Stomach (tissue), 9 donors: ENCODE data around the gene GDI2. TPM values are rescaled to one million over a fixed set of nuclear protein-coding genes. Genes with fewer than 3 reads are reported as not detected.
"Not testable (repeated sequence)": the region's sequence is repeated elsewhere in the genome, so short reads cannot be mapped to it uniquely, and the experiment has no call there.

Experiments
- DNase-seq, 2 donors: peaks; one replicate each; pipeline versions ENCODE4 v3.0.0 to v3.0.0-alpha.2; 2013 to 2019
- H3K27ac ChIP-seq, 5 donors: fragments of 200-600 bp in 4 of 5; sonication (generic) in 4 of 5; one replicate each; pipeline ENCODE4 v1.5.1; 2013 to 2019; ENCODE audit warnings: mild to moderate bottlenecking in 1 of 5, moderate library complexity in 1 of 5
- H3K27me3 ChIP-seq, 3 donors: fragments of 200-600 bp; sonication (generic); one replicate each; pipeline ENCODE4 v1.5.1; 2017 to 2019; ENCODE audit warnings: mixed run types in 1 of 3
- H3K36me3 ChIP-seq, 4 donors: fragments of 200-600 bp; sonication (generic); 1 replicate in 3 of 4; 2 replicates in 1 of 4; pipeline ENCODE4 v1.5.1; 2016 to 2019
- H3K4me1 ChIP-seq, 4 donors: fragments of 200-600 bp; sonication (generic); one replicate each; pipeline ENCODE4 v1.5.1; 2016 to 2019
- H3K4me3 ChIP-seq, 4 donors: fragments of 200-600 bp; sonication (generic) in 3 of 4; one replicate each; pipeline ENCODE4 v1.5.1; 2016 to 2019; ENCODE audit warnings: mild to moderate bottlenecking in 1 of 4
- H3K9me3 ChIP-seq, 4 donors: fragments of 200-600 bp; sonication (generic); one replicate each; pipeline ENCODE4 v1.5.1; 2016 to 2019
- EP300 ChIP-seq: sonication (generic); formaldehyde crosslinking; IDR thresholded peaks from one replicate; pipeline ENCODE4 v1.6.1; 2017; ENCODE audit warnings: antibody characterized with exemption
- POLR2A ChIP-seq, 4 donors: fragments of 450-650 bp; IDR thresholded peaks; one replicate each; pipeline ENCODE4 v1.6.1; 2016; ENCODE audit warnings: antibody characterized with exemption in 4 of 4, control low read depth in 2 of 4, mild to moderate bottlenecking in 1 of 4, moderate library complexity in 1 of 4
- POLR2AphosphoS5 ChIP-seq, 3 donors: sonication (generic); formaldehyde crosslinking; IDR thresholded peaks; one replicate each; pipeline ENCODE4 v1.6.1; 2016; ENCODE audit warnings: antibody characterized with exemption in 3 of 3
- WGBS, 5 donors: extraction: QIAGEN DNeasy Blood & Tissue Kit in 3 of 5; methylation state at CpG; one replicate each; pipeline versions ENCODE4 v1.1.5 to v1.1.7; 2013 to 2018; 5-methylcytosine and 5-hydroxymethylcytosine counted together
- intact Hi-C: fragments of 100-400 bp; cut with DNase I; formaldehyde crosslinking; loops from one replicate; pipeline ENCODE4 v1.15.1; 2023; ENCODE audit warnings: low total_unique reads
- polyA plus RNA-seq, 3 donors: library from polyadenylated mRNA; stranded (reverse); fragments of 200-250 nt; gene quantifications; one replicate each; pipeline ENCODE4 v1.2.3, GENCODE V29; 2013
- total RNA-seq, 5 donors: library from RNA; depleted of rRNA; stranded (reverse); fragments of >200 nt; gene quantifications; one replicate each; pipeline versions ENCODE4 v1.1.0 to v1.2.3, GENCODE V29; 2014 to 2016
- TF ChIP-seq, protein P1 (sequence below), 7 experiments: fragments of 450-650 bp in 4 of 7; fragments of 200-600 bp in 3 of 7; sonication (generic) in 3 of 7; IDR thresholded peaks; one replicate each; pipeline ENCODE4 v1.5.1; 2016 to 2019; ENCODE audit warnings: antibody characterized with exemption in 7 of 7, control low read depth in 2 of 7, mild to moderate bottlenecking in 1 of 7
- donor health status: healthy with polysubstance abuse.
- donor health status: Bipolar disorder and iron deficiency.
- donor health status: healthy.

The GDI2 gene
- total and polyA plus RNA-seq, 8 donors = 63.4 to 600 (median 157) TPM

GRCh38 chr10:5844345-5845055 is 31.3 kb upstream of the GDI2 start:
- Histone ChIP-seq H3K4me1 (peaks cover 0 to 11% (median 0%) of the 10 kb centered on the region in 4 donors), H3K27me3 (no peaks in the 10 kb centered on the region), H3K27ac (no peak overlapping the region), H3K9me3 (no peaks in the 10 kb centered on the region), H3K4me3 (no peak overlapping the region), H3K36me3 (no peaks in the 10 kb centered on the region)
- no peak for TF ChIP-seq POLR2AphosphoS5 (IDR thresholded peaks at IDR 0.05)
- no peak for TF ChIP-seq EP300
- no peak for TF ChIP-seq POLR2A (IDR thresholded peaks at IDR 0.05)
- TF ChIP-seq, protein P1, sequence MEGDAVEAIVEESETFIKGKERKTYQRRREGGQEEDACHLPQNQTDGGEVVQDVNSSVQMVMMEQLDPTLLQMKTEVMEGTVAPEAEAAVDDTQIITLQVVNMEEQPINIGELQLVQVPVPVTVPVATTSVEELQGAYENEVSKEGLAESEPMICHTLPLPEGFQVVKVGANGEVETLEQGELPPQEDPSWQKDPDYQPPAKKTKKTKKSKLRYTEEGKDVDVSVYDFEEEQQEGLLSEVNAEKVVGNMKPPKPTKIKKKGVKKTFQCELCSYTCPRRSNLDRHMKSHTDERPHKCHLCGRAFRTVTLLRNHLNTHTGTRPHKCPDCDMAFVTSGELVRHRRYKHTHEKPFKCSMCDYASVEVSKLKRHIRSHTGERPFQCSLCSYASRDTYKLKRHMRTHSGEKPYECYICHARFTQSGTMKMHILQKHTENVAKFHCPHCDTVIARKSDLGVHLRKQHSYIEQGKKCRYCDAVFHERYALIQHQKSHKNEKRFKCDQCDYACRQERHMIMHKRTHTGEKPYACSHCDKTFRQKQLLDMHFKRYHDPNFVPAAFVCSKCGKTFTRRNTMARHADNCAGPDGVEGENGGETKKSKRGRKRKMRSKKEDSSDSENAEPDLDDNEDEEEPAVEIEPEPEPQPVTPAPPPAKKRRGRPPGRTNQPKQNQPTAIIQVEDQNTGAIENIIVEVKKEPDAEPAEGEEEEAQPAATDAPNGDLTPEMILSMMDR (IDR thresholded peaks at IDR 0.05) = no peak
- 75 to 83% (median 77%) methylated on average over 13 of the region's 13 CpGs for whole genome bisulfite sequencing, 5 donors
- intact Hi-C loops = no loop called here
- no peak for DNase-seq

GRCh38 chr10:5843686-5844344 is 30.6 kb upstream of the GDI2 start:
- 74 to 87% (median 76%) methylated on average over 4 of the region's 4 CpGs for WGBS, 5 donors
- intact Hi-C loops = no loop called here

GRCh38 chr10:5841965-5842364 is 28.7 kb upstream of the GDI2 start:
- no peak for DNase-seq
- intact Hi-C loops = no loop called here
- Histone ChIP-seq H3K9me3 (no peaks in the 10 kb centered on the region), H3K36me3 (no peaks in the 10 kb centered on the region), H3K27ac (no peak overlapping the region), H3K4me3 (no peak overlapping the region), H3K4me1 (peaks cover 0 to 11% (median 0%) of the 10 kb centered on the region in 4 donors), H3K27me3 (no peaks in the 10 kb centered on the region)
- TF ChIP-seq POLR2A (IDR thresholded peaks at IDR 0.05) = no peak
- TF ChIP-seq, protein P1 (IDR thresholded peaks at IDR 0.05) = no peak
- TF ChIP-seq POLR2AphosphoS5 (IDR thresholded peaks at IDR 0.05) = no peak
- TF ChIP-seq EP300 = no peak
- 91 to 96% (median 94%) methylated on average over 14 of the region's 14 CpGs for WGBS, 5 donors

More at GRCh38 chr10:5843686-5844344, 30.6 kb upstream of the GDI2 start:
- Histone ChIP-seq H3K9me3 (no peaks in the 10 kb centered on the region), H3K27ac (no peak overlapping the region), H3K36me3 (no peaks in the 10 kb centered on the region), H3K27me3 (no peaks in the 10 kb centered on the region), H3K4me3 (no peak overlapping the region), H3K4me1 (peaks cover 0 to 11% (median 0%) of the 10 kb centered on the region in 4 donors)
- TF ChIP-seq POLR2A (IDR thresholded peaks at IDR 0.05) = no peak
- TF ChIP-seq, protein P1 (IDR thresholded peaks at IDR 0.05) = no peak
- TF ChIP-seq EP300 = no peak
- no peak for TF ChIP-seq POLR2AphosphoS5 (IDR thresholded peaks at IDR 0.05)
- no peak for DNase-seq

DNA sequence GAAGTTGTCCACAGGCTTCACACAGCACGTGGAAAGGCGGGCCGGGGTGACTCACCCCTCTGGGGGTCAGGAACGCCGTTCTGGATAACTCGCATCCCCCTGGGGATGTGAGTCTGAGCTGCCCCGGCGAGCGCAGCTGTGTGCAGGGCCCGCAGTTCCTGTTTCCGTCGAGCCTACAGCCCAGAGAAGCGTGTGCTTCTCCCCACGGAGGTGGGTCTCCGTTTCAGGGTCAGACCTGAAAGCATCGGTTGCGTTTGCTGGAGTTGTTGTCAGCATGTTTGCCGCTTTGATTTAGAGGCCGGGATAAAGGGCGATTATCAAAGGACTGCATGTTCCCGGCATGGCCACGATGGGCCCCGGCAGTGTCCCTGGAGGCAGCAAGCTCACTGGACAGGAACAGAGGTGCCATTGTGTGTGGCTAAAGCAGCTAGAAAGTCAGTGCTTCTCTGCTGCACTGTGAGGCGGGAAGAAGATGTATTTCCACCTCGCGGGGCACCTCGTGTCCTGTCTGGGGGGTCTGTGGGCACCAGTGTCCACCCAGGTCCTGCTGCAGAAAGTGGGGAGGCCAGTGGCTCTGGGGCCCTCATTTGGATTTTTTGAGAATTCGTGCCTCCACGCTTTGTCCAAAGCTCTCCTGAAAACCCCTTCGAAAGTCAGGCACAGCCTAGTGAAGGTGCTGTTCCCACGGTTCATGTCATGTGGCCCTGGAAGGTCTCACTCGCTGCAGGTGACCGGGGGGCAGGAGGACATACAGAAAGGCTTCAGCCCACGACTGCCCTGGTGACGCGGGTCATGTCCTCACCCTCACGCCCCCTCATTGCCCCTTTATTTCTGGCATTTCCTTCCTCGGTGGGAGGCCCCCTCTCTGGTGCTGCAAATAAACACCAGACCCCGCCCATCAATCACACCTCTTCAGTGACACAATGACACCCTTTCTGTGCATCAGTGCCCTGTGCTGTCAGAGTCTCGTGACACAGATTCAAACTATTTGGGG is 27.4 kb upstream of the GDI2 start:
- H3K36me3 ChIP-seq = no peaks in the 10 kb centered on the region
- peak in 1 of 2 donors; percentile 54 for DNase-seq
- peaks cover 0 to 9% (median 0%) of the 10 kb centered on the region in 4 donors for H3K4me1 ChIP-seq
- H3K9me3 ChIP-seq = no peaks in the 10 kb centered on the region
- WGBS, 5 donors = 51 to 60% (median 55%) methylated on average over 33 to 40 of the region's 40 CpGs
- peak overlapping the region in 1 of 5 donors; percentile 14 for H3K27ac ChIP-seq
- intact Hi-C loops = no loop called here
- no peak overlapping the region for H3K4me3 ChIP-seq
- TF ChIP-seq EP300 = no peak
- no peak for TF ChIP-seq POLR2AphosphoS5 (IDR thresholded peaks at IDR 0.05)
- no peak for TF ChIP-seq POLR2A (IDR thresholded peaks at IDR 0.05)
- no peaks in the 10 kb centered on the region for H3K27me3 ChIP-seq

- DNase-seq, intact Hi-C loops: not testable (repeated sequence)
- WGBS, 5 donors = 85 to 100% (median 95%) methylated on average over 2 of the region's 2 CpGs
Observed at GRCh38 chr10:5836181-5836580, 22.9 kb upstream of the GDI2 start.

More at GRCh38 chr10:5836181-5836580, 22.9 kb upstream of the GDI2 start:
- not testable (repeated sequence) for H3K36me3 ChIP-seq, H3K27ac ChIP-seq, H3K4me3 ChIP-seq, H3K27me3 ChIP-seq, H3K9me3 ChIP-seq
- H3K4me1 ChIP-seq = peaks cover 0 to 11% (median 9%) of the 10 kb centered on the region in 4 donors
